HG03558 (cell line): ENCODE measurements around the gene BMPR2.
"Not testable (repeated sequence)": the region's sequence is repeated elsewhere in the genome, so short reads cannot be mapped to it uniquely, and the experiment has no call there.

Source experiments
- ATAC-seq: cut with Tn5 transposase; IDR thresholded peaks from one replicate; pipeline ENCODE4 v1.9.1; 2021; ENCODE audit warnings: moderate number of reproducible peaks; ENCODE audit not compliant: unreplicated experiment; ENCODE audit errors: extremely low read depth

The BMPR2 gene

GRCh38 chr2:202442882-202443281 lies 66.8 kb downstream of the BMPR2 start:
- no peak for ATAC-seq

- ATAC-seq: no peak
Observed at GRCh38 chr2:202444000-202444399, 67.9 kb downstream of the BMPR2 start.

- ATAC-seq: no peak
Observed at GRCh38 chr2:202449344-202449743, 73.2 kb downstream of the BMPR2 start.

GRCh38 chr2:202450785-202451184 lies 74.7 kb downstream of the BMPR2 start:
- no peak for ATAC-seq

DNA sequence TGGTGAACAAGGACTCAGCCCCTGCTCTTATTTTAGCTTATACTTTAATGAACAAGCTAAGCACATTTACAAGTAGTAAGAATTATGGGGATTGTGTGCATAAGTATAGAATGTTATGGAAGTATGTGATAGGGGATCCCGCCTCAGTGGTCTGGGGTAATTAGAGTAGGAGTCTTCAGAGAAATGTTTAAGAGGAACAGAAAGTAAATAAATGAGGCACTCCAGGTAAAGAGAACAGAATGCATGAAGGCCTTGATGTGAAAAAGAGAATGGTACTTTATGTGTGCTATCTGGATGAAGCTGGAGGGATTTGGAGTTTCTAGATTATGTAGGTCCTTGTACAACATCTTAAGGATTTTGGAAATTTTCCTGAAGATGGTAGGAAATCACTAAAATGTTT lies 76.6 kb downstream of the BMPR2 start:
- no peak for ATAC-seq

DNA sequence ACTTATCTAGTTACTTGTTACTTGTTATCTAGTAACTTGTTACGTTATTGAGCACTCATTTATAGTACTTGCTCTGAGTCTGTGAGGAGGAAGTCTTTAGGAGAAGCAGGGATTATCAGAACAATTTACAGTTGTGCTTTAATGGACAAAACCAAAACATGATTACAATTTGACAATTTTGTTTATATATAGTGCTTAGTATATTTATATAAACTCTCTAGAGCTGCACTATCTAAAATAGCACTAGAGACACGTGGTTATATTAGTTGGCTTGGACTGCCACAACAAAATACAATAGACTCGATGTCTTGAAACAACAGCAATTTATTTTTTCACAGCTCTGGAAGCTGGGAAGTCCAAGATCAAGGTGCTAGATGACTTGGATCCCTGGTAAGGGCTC lies 78.4 kb downstream of the BMPR2 start:
- ATAC-seq: no peak

DNA sequence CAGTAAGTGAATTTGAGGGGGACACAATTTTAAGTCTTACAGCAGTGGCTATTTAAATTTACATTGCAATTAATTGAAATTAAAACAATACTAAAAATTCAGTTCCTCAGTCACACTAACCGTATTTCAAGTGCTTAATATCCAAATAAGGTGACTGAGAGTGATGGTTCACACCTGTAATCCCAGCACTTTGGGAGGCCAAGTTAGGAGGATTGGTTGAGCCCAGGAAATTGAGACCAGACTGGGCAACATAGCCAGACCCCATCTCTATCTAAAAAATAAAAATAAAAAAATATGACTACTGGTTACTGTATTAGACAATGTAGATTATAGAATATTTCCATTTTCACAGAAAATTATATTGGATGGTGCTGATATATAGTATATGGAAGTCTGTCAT lies 79.0 kb downstream of the BMPR2 start:
- no peak for ATAC-seq

DNA sequence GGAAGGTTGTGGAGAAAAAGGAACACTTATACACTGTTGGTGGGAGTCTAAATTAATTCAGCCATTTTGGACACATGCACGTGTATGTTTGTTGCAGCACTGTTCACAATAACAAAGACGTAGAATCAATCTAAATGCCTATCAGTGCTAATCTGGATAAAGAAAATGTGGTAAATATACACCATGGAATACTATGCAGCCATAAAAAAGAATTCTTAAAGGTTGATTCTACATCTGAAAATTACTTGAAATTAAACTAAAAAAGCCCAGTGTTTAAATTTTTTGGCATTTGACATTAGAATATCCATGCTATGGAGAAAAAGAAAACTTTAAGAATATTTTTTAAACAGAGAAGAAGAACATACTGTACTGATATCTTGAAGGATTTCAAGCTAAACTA lies 84.0 kb downstream of the BMPR2 start:
- no peak for ATAC-seq

DNA sequence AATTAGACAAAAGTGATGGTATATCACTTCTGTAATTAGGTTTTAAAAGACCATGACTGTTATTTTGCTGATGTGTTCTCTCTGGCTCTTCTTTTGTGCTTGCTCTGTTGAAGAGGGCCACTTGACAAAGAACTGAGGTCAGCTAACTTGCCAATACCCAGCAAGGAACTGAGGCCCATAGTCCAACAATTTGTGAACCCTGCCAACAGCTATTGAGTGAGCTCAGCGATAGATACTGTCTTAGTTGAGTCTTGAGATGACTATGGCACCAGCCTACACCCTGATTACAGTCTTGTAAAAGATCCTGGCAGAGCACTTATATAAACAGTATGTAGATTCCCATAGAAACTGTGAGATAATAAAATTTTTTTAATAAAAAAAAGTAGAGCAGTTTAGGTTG lies 103.0 kb downstream of the BMPR2 start:
- no peak for ATAC-seq

DNA sequence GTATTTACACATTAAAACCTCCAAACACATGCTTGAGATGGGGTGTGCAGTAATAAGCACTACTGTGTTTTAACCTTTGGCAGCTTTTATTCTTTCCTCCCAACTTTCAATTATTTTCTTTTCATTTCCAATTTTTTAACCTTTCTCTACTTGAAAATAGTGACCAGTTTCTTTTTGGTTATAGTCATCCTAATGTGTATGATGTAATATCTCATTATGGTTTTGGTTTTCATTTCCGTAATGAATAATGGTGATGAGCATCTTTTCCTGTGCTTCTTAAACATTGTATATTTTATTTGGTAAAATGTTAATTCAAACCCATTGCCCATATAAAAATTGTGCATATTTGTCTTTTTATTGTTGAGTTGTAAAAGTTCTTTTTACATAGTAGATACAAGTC lies 103.5 kb downstream of the BMPR2 start:
- ATAC-seq: no peak

GRCh38 chr2:202486351-202486750 lies 110.2 kb downstream of the BMPR2 start:
- no peak for ATAC-seq

- no peak for ATAC-seq
Observed at GRCh38 chr2:202488671-202489070, 112.5 kb downstream of the BMPR2 start.

DNA sequence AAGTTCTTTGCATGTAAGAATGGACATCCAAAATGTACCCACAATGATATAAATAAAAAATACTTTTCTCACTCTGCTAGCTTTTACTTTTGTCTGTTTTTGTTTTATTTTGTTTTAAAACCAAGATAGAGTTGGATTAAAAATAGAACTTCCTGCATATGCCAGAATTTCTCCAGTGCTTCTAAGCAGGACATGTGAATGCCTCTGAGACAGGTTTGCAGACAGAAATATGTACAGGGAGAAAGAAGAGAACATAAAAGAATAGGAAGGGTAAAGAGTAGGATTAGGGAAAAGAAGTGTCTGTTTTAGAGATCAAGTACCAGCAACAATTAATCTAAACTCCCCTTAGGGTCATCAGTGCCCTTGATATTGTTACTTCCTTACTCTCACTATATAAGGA lies 114.4 kb downstream of the BMPR2 start:
- no peak for ATAC-seq

DNA sequence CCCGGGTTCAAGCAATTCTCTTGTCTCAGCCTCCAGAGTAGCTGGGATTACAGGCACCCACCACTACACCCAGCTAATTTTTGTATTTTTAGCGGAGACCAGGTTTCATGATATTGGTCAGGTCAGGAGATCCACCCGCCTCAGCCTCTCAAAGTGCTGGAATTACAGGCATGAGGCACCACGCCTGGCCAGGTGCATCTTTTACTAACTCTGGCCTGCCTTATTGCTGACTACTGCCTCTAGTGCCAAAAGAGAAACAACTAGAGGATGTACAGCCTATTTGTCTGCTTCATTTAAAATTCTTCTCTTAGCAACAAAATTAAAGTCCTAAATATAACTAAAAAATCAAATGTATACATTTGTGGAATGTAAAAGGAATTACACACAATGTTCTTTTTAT lies 115.4 kb downstream of the BMPR2 start:
- ATAC-seq: no peak

DNA sequence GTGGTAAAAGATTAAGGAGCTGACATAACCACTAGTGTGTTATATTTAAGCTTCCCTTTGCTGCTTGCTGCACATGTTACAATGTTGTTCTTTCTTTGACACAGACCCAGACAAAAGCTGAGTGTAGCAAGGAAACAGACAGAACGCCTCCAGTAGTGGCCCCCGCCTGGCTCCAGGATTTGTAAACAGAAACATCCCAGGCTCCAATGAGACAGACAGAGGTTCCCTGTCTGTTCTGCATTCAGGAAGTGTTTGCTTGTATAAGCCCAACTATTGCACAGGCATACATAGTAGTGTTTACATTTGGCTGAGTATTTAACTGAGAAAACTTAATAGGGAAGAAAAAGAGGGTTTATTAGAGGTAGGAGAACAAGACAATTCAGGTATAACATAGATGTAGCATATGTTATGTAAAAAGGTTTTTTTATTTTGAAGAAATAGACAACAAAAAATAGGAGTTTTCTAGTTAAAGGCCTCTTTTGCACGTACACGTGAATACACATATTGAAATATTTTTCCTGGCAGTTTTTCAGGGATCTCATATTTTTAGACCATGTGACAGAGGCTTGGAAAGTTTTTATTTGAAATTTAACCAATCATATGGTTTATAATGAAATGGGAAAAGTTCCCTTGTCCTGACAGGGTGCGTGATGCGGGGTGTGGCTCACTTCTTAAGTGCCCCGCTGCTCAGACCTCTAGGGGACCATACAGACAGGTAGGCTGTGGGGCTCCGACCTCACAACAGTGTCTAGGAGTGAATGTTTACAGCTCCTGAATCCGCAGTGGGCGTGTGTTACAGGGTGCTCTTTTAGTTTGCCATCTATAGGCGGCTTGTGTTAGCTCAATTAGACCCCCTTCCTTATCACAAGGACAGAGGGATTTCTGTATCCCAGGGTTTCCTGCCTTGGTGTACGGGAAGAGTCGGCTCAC lies 118.4 kb downstream of the BMPR2 start:
- ATAC-seq: no peak

DNA sequence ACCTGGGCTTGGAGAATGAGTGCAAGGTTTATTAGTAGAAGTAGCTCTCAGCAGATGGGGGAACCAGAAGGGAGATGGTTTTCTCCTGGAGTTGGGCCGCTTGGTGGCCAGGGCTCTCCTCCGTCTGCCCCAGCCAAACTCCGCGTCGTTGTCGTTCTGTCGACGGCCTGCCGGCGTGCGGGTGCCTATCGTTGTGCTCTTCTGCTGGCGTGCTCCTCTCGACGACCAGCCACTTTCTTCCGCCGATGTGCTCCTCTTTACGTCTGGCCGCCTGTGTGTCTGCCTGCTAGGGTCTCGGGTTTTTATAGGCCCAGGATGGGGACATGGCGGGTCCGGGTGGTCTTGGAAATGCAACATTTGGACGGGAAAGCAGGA lies 119.1 kb downstream of the BMPR2 start:
- ATAC-seq: no peak

DNA sequence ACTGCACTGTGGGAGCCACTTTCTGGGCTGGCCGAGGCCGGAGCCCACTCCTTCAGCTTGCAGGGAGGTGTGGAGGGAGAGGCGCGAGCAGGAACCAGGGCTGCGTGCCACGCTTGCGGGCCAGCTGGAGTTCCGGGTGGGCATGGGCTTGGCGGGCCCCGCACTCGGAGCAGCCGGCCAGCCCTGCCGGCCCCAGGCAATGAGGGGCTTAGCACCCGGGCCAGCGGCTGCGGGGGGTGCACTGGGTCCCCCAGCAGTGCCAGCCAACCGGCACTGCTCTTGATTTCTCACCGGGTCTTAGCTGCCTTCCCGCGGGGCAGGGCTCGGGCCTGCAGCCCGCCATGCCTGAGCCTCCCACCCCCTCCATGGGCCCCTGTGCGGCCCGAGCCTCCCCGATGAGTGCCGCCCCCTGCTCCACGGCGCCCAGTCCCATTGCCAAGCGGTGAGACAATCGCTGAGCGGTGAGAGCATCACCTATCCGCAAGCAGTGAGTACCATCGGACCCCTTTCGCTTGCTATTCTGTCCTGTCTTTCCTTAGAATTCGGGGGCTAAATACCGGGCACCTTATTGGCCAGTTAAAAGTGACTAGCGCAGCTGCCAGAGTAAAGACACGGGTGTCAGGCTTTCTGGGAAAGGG lies 120.8 kb downstream of the BMPR2 start:
- ATAC-seq: not testable (repeated sequence)

DNA sequence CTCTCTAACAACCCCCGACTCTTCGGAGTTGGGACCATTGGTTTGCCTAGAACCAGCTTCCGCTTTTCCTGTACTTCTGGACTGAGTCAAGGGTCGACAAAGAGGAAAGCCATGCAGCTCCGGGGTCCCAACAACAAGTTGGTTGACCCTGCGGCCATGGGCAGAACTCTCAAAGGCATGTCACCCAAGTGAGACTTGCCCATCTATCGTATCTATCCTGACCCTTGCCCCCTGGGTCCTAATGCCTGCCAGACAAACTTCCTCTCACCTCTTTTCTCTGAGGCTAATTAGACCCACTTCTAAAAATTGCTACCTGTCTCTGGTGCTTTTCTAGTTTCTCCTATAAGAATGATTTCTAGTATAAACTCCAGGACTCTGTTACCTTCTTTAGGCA lies 121.3 kb downstream of the BMPR2 start:
- not testable (repeated sequence) for ATAC-seq

DNA sequence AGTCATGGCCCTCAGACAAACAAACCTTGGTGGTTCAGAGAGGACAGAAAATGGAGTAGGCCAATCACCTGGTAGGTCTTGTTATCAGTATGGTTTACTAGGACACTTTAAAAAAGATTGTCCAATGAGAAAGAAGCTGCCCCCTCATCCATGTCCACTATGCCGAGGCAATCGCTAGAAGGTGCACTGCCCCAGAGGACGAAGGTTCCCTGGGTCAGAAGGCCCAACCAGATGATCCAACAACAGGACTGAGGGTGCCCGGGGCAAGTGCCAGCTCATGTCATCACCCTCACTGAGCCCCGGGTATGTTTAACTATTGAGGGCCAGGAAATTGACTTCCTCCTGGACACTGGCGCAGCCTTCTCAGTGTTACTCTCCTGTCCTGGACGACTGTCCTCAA lies 123.7 kb downstream of the BMPR2 start:
- not testable (repeated sequence) for ATAC-seq

DNA sequence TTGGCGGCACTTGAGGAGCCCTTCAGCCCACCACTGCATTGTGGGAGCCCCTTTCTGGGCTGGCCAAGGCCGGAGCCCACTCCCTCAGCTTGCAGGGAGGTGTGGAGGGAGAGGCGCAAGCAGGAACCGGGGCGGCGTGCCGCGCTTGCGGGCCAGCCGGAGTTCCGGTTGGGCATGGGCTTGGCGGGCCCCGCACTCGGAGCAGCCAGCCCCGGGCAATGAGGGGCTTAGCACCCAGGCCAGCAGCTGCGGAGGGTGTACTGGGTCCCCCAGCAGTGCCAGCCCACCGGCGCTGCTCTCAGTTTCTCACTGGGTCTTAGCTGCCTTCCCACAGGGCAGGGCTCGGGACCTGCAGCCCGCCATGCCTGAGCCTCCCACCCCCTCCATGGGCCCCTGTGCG lies 127.1 kb downstream of the BMPR2 start:
- ATAC-seq: not testable (repeated sequence)

- ATAC-seq: no peak
Observed at GRCh38 chr2:202508686-202509085, 132.6 kb downstream of the BMPR2 start.

DNA sequence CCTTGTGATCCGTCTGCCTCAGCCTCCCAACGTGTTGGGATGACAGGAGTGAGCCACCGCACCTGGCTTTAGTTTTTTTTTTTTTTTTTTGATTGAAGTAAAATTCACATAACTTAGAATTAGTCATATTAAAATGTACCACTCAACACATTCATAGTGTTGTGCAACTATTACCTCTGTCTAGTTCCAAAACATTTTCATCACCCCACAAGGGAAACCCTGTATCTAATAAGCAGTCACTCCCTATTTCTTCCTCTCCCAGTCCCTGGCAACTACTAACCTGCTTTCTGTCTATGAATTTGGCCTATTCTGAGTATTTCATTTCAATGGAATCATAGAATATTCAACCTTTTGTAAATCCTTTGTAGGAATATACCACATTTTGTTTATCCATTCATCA lies 134.8 kb downstream of the BMPR2 start:
- no peak for ATAC-seq
